H9 (cell line): Measurements from ENCODE around the gene NARS2. TPM values are rescaled to one million over a fixed set of nuclear protein-coding genes. Genes with fewer than 3 reads are reported as not detected.

Source experiments
- DNase-seq: peaks from one replicate; pipeline ENCODE4 v3.0.0-alpha.2; 2017
- H2AFZ ChIP-seq: one replicate; pipeline ENCODE4 v1.6.1; 2013; ENCODE audit warnings: mild to moderate bottlenecking, low read length, control low read depth, moderate library complexity
- H2AK5ac ChIP-seq: 2 replicates; pipeline ENCODE4 v1.6.1; 2013; ENCODE audit warnings: low read length, control low read depth, mixed read lengths; ENCODE audit not compliant: insufficient read length
- H2BK120ac ChIP-seq: one replicate; pipeline ENCODE4 v1.6.1; 2013; ENCODE audit warnings: low read depth, mild to moderate bottlenecking, low read length, control low read depth, inconsistent platforms; ENCODE audit not compliant: poor library complexity, severe bottlenecking
- H2BK12ac ChIP-seq: 2 replicates; pipeline ENCODE4 v1.6.1; 2013; ENCODE audit warnings: low read length, control low read depth, mixed read lengths, low read depth; ENCODE audit not compliant: insufficient read length
- H2BK15ac ChIP-seq: 2 replicates; pipeline ENCODE4 v1.6.1; 2013; ENCODE audit warnings: low read depth, low read length, control low read depth
- H2BK20ac ChIP-seq: one replicate; pipeline ENCODE4 v1.6.1; 2013; ENCODE audit warnings: low read depth, mild to moderate bottlenecking, low read length, control low read depth, inconsistent platforms; ENCODE audit not compliant: poor library complexity, severe bottlenecking
- H2BK5ac ChIP-seq: 2 replicates; pipeline ENCODE4 v1.6.1; 2013; ENCODE audit warnings: low read length, control low read depth, mixed read lengths; ENCODE audit not compliant: insufficient read length
- H3K14ac ChIP-seq: 2 replicates; pipeline ENCODE4 v1.6.1; 2013; ENCODE audit warnings: low read length, control low read depth; ENCODE audit not compliant: insufficient read depth
- H3K18ac ChIP-seq: 2 replicates; pipeline ENCODE4 v1.6.1; 2013; ENCODE audit warnings: low read depth, mild to moderate bottlenecking, mixed read lengths, low read length, control low read depth; ENCODE audit not compliant: insufficient read length
- H3K23ac ChIP-seq: 2 replicates; pipeline ENCODE4 v1.6.1; 2013; ENCODE audit warnings: low read length, control low read depth, mixed read lengths, low read depth; ENCODE audit not compliant: insufficient read length
- H3K23me2 ChIP-seq: 2 replicates; pipeline ENCODE4 v1.6.1; 2013; ENCODE audit warnings: low read depth, mild to moderate bottlenecking, mixed read lengths, low read length, control low read depth; ENCODE audit not compliant: insufficient read length, poor library complexity, severe bottlenecking
- H3K27ac ChIP-seq: 2 replicates; pipeline ENCODE4 v1.5.1; 2013; ENCODE audit warnings: low read length, control low read depth, mixed read lengths, low read depth; ENCODE audit not compliant: insufficient read length
- H3K27me3 ChIP-seq: 2 replicates; pipeline ENCODE4 v1.6.1; 2013; ENCODE audit warnings: low read length, control low read depth, inconsistent platforms; ENCODE audit not compliant: insufficient read depth
- H3K4ac ChIP-seq: 2 replicates; pipeline ENCODE4 v1.6.1; 2013; ENCODE audit warnings: low read depth, mild to moderate bottlenecking, control low read depth, inconsistent platforms, low read length, moderate library complexity
- H3K4me1 ChIP-seq: 2 replicates; pipeline ENCODE4 v1.6.1; 2013; ENCODE audit warnings: low read length, control low read depth, inconsistent platforms; ENCODE audit not compliant: insufficient read depth
- H3K4me2 ChIP-seq: 2 replicates; pipeline ENCODE4 v1.6.1; 2013; ENCODE audit warnings: low read length, control low read depth, mixed read lengths; ENCODE audit not compliant: insufficient read length, insufficient read depth
- H3K56ac ChIP-seq: 2 replicates; pipeline ENCODE4 v1.6.1; 2013; ENCODE audit warnings: low read depth, mild to moderate bottlenecking, mixed read lengths, low read length, control low read depth; ENCODE audit not compliant: insufficient read length
- H3K79me1 ChIP-seq: 2 replicates; pipeline ENCODE4 v1.6.1; 2013; ENCODE audit warnings: low read depth, mild to moderate bottlenecking, moderate library complexity, low read length, control low read depth, inconsistent platforms; ENCODE audit not compliant: insufficient read depth, poor library complexity, severe bottlenecking
- H3K79me2 ChIP-seq: 2 replicates; pipeline ENCODE4 v1.6.1; 2013; ENCODE audit warnings: low read length, control low read depth, inconsistent platforms; ENCODE audit not compliant: insufficient read depth
- H3K9ac ChIP-seq: 2 replicates; pipeline ENCODE4 v1.6.1; 2013; ENCODE audit warnings: low read length, control low read depth, mixed read lengths; ENCODE audit not compliant: insufficient read length; ENCODE audit errors: extremely low read depth
- H3K9me3 ChIP-seq: one replicate; pipeline ENCODE4 v1.6.1; 2013; ENCODE audit warnings: low read depth, low read length, inconsistent platforms; ENCODE audit not compliant: control insufficient read depth
- H3T11ph ChIP-seq: one replicate; pipeline ENCODE4 v1.6.1; 2013; ENCODE audit warnings: mild to moderate bottlenecking, low read length, control low read depth, inconsistent platforms
- H4K20me1 ChIP-seq: one replicate; pipeline ENCODE4 v1.6.1; 2013; ENCODE audit not compliant: control insufficient read depth, insufficient read length, insufficient read depth
- H4K5ac ChIP-seq: 2 replicates; pipeline ENCODE4 v1.6.1; 2013; ENCODE audit warnings: low read depth, mild to moderate bottlenecking, mixed read lengths, low read length, control low read depth; ENCODE audit not compliant: insufficient read length
- H4K8ac ChIP-seq: replicated peaks from 2 replicates; pipeline ENCODE4 v1.6.1; 2013; ENCODE audit warnings: low read length, control low read depth, mixed read lengths, low read depth; ENCODE audit not compliant: insufficient read length
- H4K91ac ChIP-seq: 2 replicates; pipeline ENCODE4 v1.6.1; 2013; ENCODE audit warnings: low read depth, mild to moderate bottlenecking, moderate library complexity, mixed read lengths, low read length, control low read depth; ENCODE audit not compliant: insufficient read length
- H3K27ac Mint-ChIP-seq, 3 experiments: 2 replicates in 2 of 3; 3 replicates in 1 of 3; pipeline ENCODE4 v1.8.0; 2020 to 2021; ENCODE audit warnings: mixed read lengths in 3 of 3, mild to moderate bottlenecking in 1 of 3, moderate library complexity in 1 of 3
- H3K27me3 Mint-ChIP-seq: 2 replicates; pipeline ENCODE4 v1.8.0; 2021; ENCODE audit warnings: low read depth, mild to moderate bottlenecking, moderate library complexity, mixed read lengths
- H3K36me3 Mint-ChIP-seq, 3 experiments: 2 replicates in 2 of 3; 3 replicates in 1 of 3; pipeline ENCODE4 v1.8.0; 2020 to 2021; ENCODE audit warnings: low read depth in 3 of 3, mixed read lengths in 3 of 3; ENCODE audit not compliant: insufficient read depth in 1 of 3
- H3K4me1 Mint-ChIP-seq, 2 experiments: 2 replicates each; pipeline ENCODE4 v1.8.0; 2020; ENCODE audit warnings: mixed read lengths in 2 of 2
- H3K4me3 Mint-ChIP-seq, 2 experiments: 2 replicates in 1 of 2; 3 replicates in 1 of 2; pipeline ENCODE4 v1.8.0; 2020 to 2021; ENCODE audit warnings: mild to moderate bottlenecking in 2 of 2, mixed read lengths in 2 of 2, moderate library complexity in 1 of 2
- H3K9me3 Mint-ChIP-seq, 2 experiments: 2 replicates in 1 of 2; 3 replicates in 1 of 2; pipeline ENCODE4 v1.8.0; 2020; ENCODE audit warnings: mild to moderate bottlenecking in 2 of 2, mixed read lengths in 2 of 2, moderate library complexity in 1 of 2
- WGBS: extraction: QIAGEN DNeasy Blood & Tissue Kit; methylation state at CpG from one replicate; pipeline ENCODE4 v1.1.7; 2013; ENCODE audit warnings: missing lambda C conversion rate, low lambda C conversion rate, mixed read lengths; ENCODE audit not compliant: insufficient read length; ENCODE audit errors: extremely low coverage; 5-methylcytosine and 5-hydroxymethylcytosine counted together
- total RNA-seq: library from RNA; stranded (reverse); gene quantifications from 2 replicates; pipeline ENCODE4 v1.2.1, GENCODE V29; 2021
- TF ChIP-seq, protein P1 (sequence below): fragments of 200-600 bp; sonication (generic); conservative IDR thresholded peaks from 3 replicates; pipeline ENCODE4 v1.8.0; 2021; ENCODE audit warnings: antibody characterized with exemption, mild to moderate bottlenecking

Gene NARS2
- total RNA-seq, 1 experiment from 2014 or later, result 29.7 TPM

DNA sequence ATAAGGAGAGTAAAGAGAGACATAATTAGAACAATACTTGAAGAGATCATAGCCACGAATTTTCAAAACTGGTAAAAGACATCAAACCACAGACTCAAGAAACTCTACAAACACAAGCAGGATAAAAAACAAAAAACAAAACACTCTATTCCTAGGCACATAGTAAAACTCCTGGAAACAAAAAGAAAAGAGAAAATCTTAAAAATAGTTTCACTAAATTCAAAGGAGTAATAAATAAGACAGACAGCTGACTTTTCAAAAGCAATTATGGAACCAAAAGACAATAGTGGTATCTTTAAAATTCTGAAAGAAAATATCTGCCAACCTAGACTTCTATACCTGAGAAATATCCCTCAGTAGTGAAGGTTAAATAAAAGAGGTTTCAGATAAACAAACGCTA, 9.2 kb upstream of the NARS2 start:
- Histone ChIP-seq H2BK15ac (no peak overlapping the region), H3K4me1 (no peaks in the 10 kb centered on the region), H3K23ac (no peak overlapping the region), H3K79me2 (no peaks in the 10 kb centered on the region), H3K23me2 (no peaks in the 10 kb centered on the region), H3K4me2 (no peak overlapping the region), H3K27me3 (no peaks in the 10 kb centered on the region), H3K79me1 (no peaks in the 10 kb centered on the region), H3T11ph (no peak overlapping the region), H4K91ac (no peak overlapping the region), H3K27ac (no peak overlapping the region), H2AFZ (no peak overlapping the region), H3K9ac (no peak overlapping the region), H4K5ac (no peak overlapping the region), H2AK5ac (no peak overlapping the region), H4K8ac (no peak overlapping the region), H2BK5ac (no peak overlapping the region), H3K56ac (no peak overlapping the region), H3K14ac (no peak overlapping the region), H2BK120ac (no peak overlapping the region), H3K4ac (no peak overlapping the region), H3K18ac (no peak overlapping the region), H2BK12ac (no peak overlapping the region), H2BK20ac (no peak overlapping the region), H3K9me3 (no peaks in the 10 kb centered on the region), H4K20me1 (no peaks in the 10 kb centered on the region)
- Mint-ChIP-seq H3K27ac (no peak overlapping the region), H3K4me3 (no peak overlapping the region), H3K36me3 (peaks cover 0 to 9% (median 9%) of the 10 kb centered on the region in 3 experiments; a peak in 4 of 7 replicates), H3K9me3 (peaks cover 16 to 32% of the 10 kb centered on the region in 2 experiments), H3K27me3 (peaks cover 4% of the 10 kb centered on the region; the same call in 1 of the 2 replicates), H3K4me1 (no peaks in the 10 kb centered on the region)
- no peak for DNase-seq
- TF ChIP-seq, protein P1, sequence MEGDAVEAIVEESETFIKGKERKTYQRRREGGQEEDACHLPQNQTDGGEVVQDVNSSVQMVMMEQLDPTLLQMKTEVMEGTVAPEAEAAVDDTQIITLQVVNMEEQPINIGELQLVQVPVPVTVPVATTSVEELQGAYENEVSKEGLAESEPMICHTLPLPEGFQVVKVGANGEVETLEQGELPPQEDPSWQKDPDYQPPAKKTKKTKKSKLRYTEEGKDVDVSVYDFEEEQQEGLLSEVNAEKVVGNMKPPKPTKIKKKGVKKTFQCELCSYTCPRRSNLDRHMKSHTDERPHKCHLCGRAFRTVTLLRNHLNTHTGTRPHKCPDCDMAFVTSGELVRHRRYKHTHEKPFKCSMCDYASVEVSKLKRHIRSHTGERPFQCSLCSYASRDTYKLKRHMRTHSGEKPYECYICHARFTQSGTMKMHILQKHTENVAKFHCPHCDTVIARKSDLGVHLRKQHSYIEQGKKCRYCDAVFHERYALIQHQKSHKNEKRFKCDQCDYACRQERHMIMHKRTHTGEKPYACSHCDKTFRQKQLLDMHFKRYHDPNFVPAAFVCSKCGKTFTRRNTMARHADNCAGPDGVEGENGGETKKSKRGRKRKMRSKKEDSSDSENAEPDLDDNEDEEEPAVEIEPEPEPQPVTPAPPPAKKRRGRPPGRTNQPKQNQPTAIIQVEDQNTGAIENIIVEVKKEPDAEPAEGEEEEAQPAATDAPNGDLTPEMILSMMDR, result no peak
- no CpG with 5 or more reads among the region's 2 CpGs for WGBS
